ENCODE data around the gene UBE4B. TPM values are rescaled to one million over a fixed set of nuclear protein-coding genes. Genes with fewer than 3 reads are reported as not detected.

UBE4B gene
- total RNA-seq, 1 donor, result 55.0 TPM

- no peak overlapping the region for H3K4me3 ChIP-seq (ENCODE audit: low read depth, low read length)
- TF ChIP-seq CTCF (IDR thresholded peaks at IDR 0.05; ENCODE audit: insufficient read depth, low read length), result no peak
- DNase-seq (ENCODE audit: low read depth), result no peak
These were observed 116.5 kb downstream of the UBE4B start for GRCh38 chr1:10149231-10149630.

- peak; percentile 70 for TF ChIP-seq CTCF (IDR thresholded peaks at IDR 0.05; ENCODE audit: insufficient read depth, low read length)
- H3K4me3 ChIP-seq (ENCODE audit: low read depth, low read length), result no peak overlapping the region
- DNase-seq (ENCODE audit: low read depth), result peak; percentile 58
These were observed 120.0 kb downstream of the UBE4B start for GRCh38 chr1:10152709-10153284.

GRCh38 chr1:10155087-10155712, 122.4 kb downstream of the UBE4B start:
- no peak overlapping the region for H3K4me3 ChIP-seq (ENCODE audit: low read depth, low read length)
- DNase-seq (ENCODE audit: low read depth), result no peak
- no peak for TF ChIP-seq CTCF (IDR thresholded peaks at IDR 0.05; ENCODE audit: insufficient read depth, low read length)

- no peak for TF ChIP-seq CTCF (IDR thresholded peaks at IDR 0.05; ENCODE audit: insufficient read depth, low read length)
- no peak for DNase-seq (ENCODE audit: low read depth)
- H3K4me3 ChIP-seq (ENCODE audit: low read depth, low read length), result no peak overlapping the region
These were observed 127.4 kb downstream of the UBE4B start for GRCh38 chr1:10160173-10160572.

- no peak for DNase-seq (ENCODE audit: low read depth)
- no peak for TF ChIP-seq CTCF (IDR thresholded peaks at IDR 0.05; ENCODE audit: insufficient read depth, low read length)
- no peak overlapping the region for H3K4me3 ChIP-seq (ENCODE audit: low read depth, low read length)
These were observed 128.2 kb downstream of the UBE4B start for GRCh38 chr1:10160907-10161490.

GRCh38 chr1:10161541-10162290, 129.0 kb downstream of the UBE4B start:
- no peak overlapping the region for H3K4me3 ChIP-seq (ENCODE audit: low read depth, low read length)
- DNase-seq (ENCODE audit: low read depth), result no peak
- no peak for TF ChIP-seq CTCF (IDR thresholded peaks at IDR 0.05; ENCODE audit: insufficient read depth, low read length)

All from fibroblast of the aortic adventitia (primary cell).